ENCODE measurements around the gene BLTP2.

BLTP2 gene

DNA sequence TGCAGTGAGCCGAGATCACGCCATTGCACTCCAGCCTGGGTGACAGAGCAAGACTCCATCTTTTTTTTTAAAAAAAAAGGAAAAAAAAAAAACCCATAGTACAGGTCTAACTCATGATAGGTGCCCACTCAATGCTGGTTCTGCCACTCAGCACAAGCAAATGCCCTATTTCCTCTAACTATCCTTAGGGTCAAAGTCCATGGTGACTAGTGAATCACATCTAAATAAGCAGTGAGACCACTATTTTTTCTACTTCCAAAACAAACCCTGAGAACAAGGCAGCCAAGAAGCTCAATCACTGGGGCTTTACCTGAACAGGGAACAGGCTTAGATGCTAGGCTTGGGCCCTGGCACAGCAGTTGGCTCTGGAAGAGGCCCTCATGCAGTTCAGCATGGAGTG, 3.4 kb downstream of the BLTP2 start (continued):
- TF ChIP-seq, protein P1, sequence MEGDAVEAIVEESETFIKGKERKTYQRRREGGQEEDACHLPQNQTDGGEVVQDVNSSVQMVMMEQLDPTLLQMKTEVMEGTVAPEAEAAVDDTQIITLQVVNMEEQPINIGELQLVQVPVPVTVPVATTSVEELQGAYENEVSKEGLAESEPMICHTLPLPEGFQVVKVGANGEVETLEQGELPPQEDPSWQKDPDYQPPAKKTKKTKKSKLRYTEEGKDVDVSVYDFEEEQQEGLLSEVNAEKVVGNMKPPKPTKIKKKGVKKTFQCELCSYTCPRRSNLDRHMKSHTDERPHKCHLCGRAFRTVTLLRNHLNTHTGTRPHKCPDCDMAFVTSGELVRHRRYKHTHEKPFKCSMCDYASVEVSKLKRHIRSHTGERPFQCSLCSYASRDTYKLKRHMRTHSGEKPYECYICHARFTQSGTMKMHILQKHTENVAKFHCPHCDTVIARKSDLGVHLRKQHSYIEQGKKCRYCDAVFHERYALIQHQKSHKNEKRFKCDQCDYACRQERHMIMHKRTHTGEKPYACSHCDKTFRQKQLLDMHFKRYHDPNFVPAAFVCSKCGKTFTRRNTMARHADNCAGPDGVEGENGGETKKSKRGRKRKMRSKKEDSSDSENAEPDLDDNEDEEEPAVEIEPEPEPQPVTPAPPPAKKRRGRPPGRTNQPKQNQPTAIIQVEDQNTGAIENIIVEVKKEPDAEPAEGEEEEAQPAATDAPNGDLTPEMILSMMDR (tag by site-specific recombination; IDR thresholded peaks at IDR 0.05): no peak
- TF ChIP-seq ZNF433 (tag by site-specific recombination; IDR thresholded peaks at IDR 0.05; ENCODE audit: low read depth) (no peak), ZNF626 (tag by site-specific recombination; IDR thresholded peaks at IDR 0.05) (no peak), SCRT1 (tag by site-specific recombination; IDR thresholded peaks at IDR 0.05; ENCODE audit: borderline replicate concordance) (no peak), ZNF292 (tag by site-specific recombination; IDR thresholded peaks at IDR 0.05; ENCODE audit: borderline replicate concordance, low read depth) (no peak), ZNF48 (tag by site-specific recombination; IDR thresholded peaks at IDR 0.05) (no peak), FEZF1 (tag by site-specific recombination; IDR thresholded peaks at IDR 0.05) (no peak), ZNF138 (tag by site-specific recombination; IDR thresholded peaks at IDR 0.05; ENCODE audit: borderline replicate concordance) (no peak), KLF10 (tag by site-specific recombination; IDR thresholded peaks at IDR 0.05) (no peak)
- TF ChIP-seq, protein P2, sequence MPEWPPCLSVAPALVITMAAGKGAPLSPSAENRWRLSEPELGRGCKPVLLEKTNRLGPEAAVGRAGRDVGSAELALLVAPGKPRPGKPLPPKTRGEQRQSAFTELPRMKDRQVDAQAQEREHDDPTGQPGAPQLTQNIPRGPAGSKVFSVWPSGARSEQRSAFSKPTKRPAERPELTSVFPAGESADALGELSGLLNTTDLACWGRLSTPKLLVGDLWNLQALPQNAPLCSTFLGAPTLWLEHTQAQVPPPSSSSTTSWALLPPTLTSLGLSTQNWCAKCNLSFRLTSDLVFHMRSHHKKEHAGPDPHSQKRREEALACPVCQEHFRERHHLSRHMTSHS (tag by site-specific recombination; IDR thresholded peaks at IDR 0.05): no peak
- TF ChIP-seq, protein P3, sequence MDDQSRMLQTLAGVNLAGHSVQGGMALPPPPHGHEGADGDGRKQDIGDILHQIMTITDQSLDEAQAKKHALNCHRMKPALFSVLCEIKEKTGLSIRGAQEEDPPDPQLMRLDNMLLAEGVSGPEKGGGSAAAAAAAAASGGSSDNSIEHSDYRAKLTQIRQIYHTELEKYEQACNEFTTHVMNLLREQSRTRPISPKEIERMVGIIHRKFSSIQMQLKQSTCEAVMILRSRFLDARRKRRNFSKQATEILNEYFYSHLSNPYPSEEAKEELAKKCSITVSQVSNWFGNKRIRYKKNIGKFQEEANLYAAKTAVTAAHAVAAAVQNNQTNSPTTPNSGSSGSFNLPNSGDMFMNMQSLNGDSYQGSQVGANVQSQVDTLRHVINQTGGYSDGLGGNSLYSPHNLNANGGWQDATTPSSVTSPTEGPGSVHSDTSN (CRISPR knock-in tag; IDR thresholded peaks at IDR 0.05): no peak

DNA sequence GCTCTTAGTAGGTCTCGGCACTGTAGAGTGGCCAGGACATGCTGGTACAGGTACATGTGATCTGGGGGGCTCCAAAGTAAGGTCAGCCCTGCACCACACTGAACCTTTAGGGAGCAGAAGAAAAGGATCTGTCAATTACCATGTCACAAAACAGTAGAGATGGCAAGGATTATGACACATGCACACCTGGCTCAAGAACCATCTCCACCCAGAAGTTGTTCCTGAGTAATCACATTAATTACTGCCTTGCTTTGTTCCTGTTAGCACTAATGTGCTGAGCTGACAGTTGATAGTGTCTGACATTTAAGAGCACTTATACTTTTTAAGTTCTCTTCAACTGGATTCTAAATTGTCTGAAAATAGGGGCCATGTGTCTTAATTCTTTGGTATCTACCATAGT, 9.5 kb downstream of the BLTP2 start:
- Histone ChIP-seq H3K4me1 (ENCODE audit: control insufficient read depth, insufficient read depth, low read length) (no peaks in the 10 kb centered on the region), H3K36me3 (ENCODE audit: control insufficient read depth in 2 of 2, insufficient read depth in 1 of 2, low read length in 2 of 2) (peaks cover 89 to 98% of the 10 kb centered on the region in 2 experiments), H3K9me3 (ENCODE audit: control insufficient read depth, insufficient read depth, low read depth, low read length) (no peaks in the 10 kb centered on the region), H3K27ac (ENCODE audit: extremely low read depth, low read depth, low read length) (no peak overlapping the region), H3K4me3 (ENCODE audit: low read depth, low read length) (no peak overlapping the region)
- ChIA-PET POLR2A (interaction anchor here (1.2 to 3.7 kb wide), 5 partner anchors 9 to 24 kb away, joined by 3 to 30 read pairs (median 4); partner anchors contain the start of gene BLTP2), CTCF (interaction anchor here (1.3 to 2.3 kb wide), 3 partner anchors 9 to 22 kb away, joined by 4 to 11 read pairs (median 6); partner anchors contain the start of gene BLTP2)
- no peak for TF ChIP-seq ZSCAN30 (tag by site-specific recombination; IDR thresholded peaks at IDR 0.05)
- TF ChIP-seq, protein P4, sequence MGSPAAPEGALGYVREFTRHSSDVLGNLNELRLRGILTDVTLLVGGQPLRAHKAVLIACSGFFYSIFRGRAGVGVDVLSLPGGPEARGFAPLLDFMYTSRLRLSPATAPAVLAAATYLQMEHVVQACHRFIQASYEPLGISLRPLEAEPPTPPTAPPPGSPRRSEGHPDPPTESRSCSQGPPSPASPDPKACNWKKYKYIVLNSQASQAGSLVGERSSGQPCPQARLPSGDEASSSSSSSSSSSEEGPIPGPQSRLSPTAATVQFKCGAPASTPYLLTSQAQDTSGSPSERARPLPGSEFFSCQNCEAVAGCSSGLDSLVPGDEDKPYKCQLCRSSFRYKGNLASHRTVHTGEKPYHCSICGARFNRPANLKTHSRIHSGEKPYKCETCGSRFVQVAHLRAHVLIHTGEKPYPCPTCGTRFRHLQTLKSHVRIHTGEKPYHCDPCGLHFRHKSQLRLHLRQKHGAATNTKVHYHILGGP (tag by site-specific recombination; IDR thresholded peaks at IDR 0.05): no peak
- TF ChIP-seq ZNF426 (tag by site-specific recombination; IDR thresholded peaks at IDR 0.05): no peak
- TF ChIP-seq, protein P5, sequence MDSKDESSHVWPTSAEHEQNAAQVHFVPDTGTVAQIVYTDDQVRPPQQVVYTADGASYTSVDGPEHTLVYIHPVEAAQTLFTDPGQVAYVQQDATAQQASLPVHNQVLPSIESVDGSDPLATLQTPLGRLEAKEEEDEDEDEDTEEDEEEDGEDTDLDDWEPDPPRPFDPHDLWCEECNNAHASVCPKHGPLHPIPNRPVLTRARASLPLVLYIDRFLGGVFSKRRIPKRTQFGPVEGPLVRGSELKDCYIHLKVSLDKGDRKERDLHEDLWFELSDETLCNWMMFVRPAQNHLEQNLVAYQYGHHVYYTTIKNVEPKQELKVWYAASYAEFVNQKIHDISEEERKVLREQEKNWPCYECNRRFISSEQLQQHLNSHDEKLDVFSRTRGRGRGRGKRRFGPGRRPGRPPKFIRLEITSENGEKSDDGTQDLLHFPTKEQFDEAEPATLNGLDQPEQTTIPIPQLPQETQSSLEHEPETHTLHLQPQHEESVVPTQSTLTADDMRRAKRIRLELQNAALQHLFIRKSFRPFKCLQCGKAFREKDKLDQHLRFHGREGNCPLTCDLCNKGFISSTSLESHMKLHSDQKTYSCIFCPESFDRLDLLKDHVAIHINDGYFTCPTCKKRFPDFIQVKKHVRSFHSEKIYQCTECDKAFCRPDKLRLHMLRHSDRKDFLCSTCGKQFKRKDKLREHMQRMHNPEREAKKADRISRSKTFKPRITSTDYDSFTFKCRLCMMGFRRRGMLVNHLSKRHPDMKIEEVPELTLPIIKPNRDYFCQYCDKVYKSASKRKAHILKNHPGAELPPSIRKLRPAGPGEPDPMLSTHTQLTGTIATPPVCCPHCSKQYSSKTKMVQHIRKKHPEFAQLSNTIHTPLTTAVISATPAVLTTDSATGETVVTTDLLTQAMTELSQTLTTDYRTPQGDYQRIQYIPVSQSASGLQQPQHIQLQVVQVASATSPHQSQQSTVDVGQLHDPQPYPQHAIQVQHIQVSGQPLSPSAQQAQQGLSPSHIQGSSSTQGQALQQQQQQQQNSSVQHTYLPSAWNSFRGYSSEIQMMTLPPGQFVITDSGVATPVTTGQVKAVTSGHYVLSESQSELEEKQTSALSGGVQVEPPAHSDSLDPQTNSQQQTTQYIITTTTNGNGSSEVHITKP (tag by site-specific recombination; IDR thresholded peaks at IDR 0.05): no peak
- no peak for TF ChIP-seq ZBTB20 (tag by site-specific recombination; IDR thresholded peaks at IDR 0.05)
- TF ChIP-seq ZNF335 (tag by site-specific recombination; conservative IDR thresholded peaks at IDR 0.05): no peak
- TF ChIP-seq ZNF146 (tag by site-specific recombination; IDR thresholded peaks at IDR 0.05): no peak
- TF ChIP-seq, protein P6, sequence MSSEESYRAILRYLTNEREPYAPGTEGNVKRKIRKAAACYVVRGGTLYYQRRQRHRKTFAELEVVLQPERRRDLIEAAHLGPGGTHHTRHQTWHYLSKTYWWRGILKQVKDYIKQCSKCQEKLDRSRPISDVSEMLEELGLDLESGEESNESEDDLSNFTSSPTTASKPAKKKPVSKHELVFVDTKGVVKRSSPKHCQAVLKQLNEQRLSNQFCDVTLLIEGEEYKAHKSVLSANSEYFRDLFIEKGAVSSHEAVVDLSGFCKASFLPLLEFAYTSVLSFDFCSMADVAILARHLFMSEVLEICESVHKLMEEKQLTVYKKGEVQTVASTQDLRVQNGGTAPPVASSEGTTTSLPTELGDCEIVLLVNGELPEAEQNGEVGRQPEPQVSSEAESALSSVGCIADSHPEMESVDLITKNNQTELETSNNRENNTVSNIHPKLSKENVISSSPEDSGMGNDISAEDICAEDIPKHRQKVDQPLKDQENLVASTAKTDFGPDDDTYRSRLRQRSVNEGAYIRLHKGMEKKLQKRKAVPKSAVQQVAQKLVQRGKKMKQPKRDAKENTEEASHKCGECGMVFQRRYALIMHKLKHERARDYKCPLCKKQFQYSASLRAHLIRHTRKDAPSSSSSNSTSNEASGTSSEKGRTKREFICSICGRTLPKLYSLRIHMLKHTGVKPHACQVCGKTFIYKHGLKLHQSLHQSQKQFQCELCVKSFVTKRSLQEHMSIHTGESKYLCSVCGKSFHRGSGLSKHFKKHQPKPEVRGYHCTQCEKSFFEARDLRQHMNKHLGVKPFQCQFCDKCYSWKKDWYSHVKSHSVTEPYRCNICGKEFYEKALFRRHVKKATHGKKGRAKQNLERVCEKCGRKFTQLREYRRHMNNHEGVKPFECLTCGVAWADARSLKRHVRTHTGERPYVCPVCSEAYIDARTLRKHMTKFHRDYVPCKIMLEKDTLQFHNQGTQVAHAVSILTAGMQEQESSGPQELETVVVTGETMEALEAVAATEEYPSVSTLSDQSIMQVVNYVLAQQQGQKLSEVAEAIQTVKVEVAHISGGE (tag by site-specific recombination; conservative IDR thresholded peaks at IDR 0.05; ENCODE audit: low read depth): no peak
- no peak for TF ChIP-seq ZBTB48 (tag by site-specific recombination; IDR thresholded peaks at IDR 0.05)
- no peak for TF ChIP-seq FEZF1 (tag by site-specific recombination; IDR thresholded peaks at IDR 0.05)
